Measurements from ENCODE around the gene PPP6R3.
"Not testable (repeated sequence)": the region's sequence is repeated elsewhere in the genome, so short reads cannot be mapped to it uniquely, and the experiment has no call there.

The PPP6R3 gene

DNA sequence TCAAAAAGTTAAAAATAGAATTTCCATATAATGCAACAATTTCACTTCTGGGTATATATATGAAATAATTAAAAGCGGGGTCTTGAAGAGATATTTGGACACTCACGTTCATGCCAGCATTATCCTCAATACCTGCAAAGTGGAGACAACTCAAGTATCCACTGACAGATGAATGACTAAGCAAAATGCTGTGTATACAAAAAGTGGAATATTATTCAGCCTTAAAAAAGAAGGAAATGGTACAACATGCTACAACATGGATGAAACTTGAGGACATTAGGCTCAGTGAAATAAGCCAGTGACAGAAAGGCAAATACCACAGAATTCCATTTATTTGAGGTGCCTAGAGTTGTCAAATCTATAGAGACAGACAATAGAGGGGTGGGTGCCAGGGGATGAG lies 161.3 kb downstream of the PPP6R3 start:
- no peak for DNase-seq

DNA sequence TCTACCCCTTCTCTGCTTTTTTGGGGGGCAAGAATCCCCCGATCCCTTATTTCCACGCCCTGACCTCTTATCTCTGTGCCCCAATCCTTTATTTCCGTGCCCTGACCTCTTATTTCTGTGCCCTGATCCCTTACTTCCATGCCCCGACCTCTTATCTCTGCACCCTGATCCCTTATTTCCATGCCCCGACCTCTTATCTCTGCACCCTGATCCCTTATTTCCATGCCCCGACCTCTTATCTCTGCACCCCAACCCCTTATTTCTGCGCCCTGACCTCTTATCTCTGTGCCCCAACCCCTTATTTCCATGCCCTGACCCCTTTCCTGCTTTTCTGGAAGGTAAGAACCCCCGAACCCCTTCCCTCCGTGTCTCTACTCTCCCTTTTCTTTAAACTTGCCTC lies 163.2 kb downstream of the PPP6R3 start:
- not testable (repeated sequence) for DNase-seq

DNA sequence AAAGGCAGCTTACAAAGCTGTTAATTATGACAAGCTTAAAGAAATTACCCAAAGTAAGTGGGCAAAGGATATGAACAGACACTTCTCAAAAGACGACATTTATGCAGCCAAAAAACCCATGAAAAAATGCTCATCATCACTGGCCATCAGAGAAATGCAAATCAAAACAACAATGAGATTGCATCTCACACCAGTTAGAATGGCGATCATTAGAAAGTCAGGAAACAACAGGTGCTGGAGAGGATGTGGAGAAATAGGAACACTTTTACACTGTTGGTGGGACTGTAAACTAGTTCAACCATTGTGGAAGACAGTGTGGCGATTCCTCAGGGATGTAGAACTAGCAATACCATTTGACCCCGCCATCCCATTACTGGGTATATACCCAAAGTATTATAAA lies 164.5 kb downstream of the PPP6R3 start:
- not testable (repeated sequence) for DNase-seq

GRCh38 chr11:68626236-68626635 lies 165.7 kb downstream of the PPP6R3 start:
- not testable (repeated sequence) for DNase-seq

GRCh38 chr11:68628837-68629236 lies 168.3 kb downstream of the PPP6R3 start:
- not testable (repeated sequence) for DNase-seq

GRCh38 chr11:68632375-68632774 lies 171.8 kb downstream of the PPP6R3 start:
- DNase-seq: not testable (repeated sequence)

- no peak for DNase-seq
These were observed 172.2 kb downstream of the PPP6R3 start for GRCh38 chr11:68632802-68633201.

- not testable (repeated sequence) for DNase-seq
These were observed 174.1 kb downstream of the PPP6R3 start for GRCh38 chr11:68634606-68635005.

DNA sequence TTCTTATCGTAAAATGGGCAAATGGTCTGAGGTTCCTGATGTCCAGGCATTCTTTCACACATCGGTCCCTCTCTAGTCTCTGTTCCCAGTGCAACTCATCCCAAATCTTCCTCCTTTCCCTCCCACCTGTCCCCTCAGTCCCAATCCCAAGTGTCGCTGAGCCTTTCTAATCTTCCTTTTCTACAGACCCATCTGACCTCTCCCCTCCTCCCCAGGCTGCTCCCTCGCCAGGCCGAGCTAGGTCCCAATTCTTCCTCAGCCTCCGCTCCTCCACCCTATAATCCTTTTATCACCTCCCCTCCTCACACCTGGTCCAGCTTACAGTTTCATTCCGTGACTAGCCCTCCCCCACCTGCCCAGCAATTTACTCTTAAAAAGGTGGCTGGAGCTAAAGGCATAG lies 174.6 kb downstream of the PPP6R3 start:
- DNase-seq: not testable (repeated sequence)

DNA sequence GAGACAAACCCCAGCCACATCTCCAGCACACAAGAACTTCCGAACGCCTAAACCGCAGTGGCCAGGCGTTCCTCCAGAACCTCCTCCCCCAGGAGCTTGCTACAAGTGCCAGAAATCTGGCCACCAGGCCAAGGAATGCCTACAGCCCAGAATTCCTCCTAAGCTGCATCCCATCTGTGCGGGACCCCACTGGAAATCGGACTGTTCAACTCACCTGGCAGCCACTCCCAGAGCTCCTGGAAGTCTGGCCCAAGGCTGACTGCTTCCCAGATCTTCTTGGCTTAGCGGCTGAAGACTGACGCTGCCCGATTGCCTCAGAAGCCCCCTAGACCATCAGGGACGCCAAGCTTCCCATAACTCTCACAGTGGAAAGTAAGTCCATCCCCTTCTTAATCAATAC lies 175.3 kb downstream of the PPP6R3 start:
- DNase-seq: not testable (repeated sequence)

- not testable (repeated sequence) for DNase-seq
These were observed 178.8 kb downstream of the PPP6R3 start for GRCh38 chr11:68639322-68639721.

DNA sequence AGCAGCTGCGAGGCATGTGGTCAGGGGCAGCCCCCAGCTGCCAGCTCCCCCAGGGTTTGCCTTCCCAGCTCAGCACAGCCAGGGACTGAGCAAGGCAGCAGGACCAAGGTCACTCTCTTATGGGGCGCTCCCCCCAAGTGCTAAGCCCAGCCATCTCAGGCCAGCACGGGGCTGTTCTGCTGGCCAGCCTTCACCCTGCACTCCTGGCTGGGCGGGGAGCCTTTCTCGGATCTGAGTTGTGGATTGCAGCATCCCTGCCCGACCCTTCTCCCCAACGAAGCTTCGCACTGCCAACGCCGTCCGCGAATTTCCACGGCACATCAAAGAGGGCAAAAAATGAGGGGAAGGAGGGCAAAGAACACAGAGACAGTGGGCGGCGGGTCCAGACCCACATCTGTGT lies 181.3 kb downstream of the PPP6R3 start:
- DNase-seq: no peak

GRCh38 chr11:68643585-68643984 lies 183.0 kb downstream of the PPP6R3 start:
- no peak for DNase-seq

GRCh38 chr11:68646832-68647231 lies 186.3 kb downstream of the PPP6R3 start:
- no peak for DNase-seq

- DNase-seq: no peak
These were observed 189.5 kb downstream of the PPP6R3 start for GRCh38 chr11:68649851-68650555.

DNA sequence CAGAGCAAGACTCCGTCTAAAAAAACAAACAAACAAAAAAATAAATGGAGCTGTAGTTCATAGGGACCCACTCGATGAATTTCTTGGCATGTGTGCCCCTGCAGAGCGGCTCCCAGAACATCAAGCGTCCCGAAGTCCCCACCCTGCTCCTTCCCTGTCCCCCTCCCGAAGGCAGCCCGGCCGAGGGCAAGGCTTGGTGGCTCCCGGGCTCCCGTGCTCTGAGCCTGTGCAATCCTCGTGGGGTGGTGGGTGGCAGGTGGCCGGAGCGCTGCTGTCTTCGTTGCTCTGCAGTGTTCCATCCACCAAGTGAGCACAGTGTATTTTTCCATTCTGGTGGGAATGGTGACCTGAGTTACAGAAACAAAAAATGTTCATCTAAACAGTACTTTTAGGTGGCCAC lies 190.2 kb downstream of the PPP6R3 start:
- no peak for DNase-seq

- DNase-seq: no peak
These were observed 190.8 kb downstream of the PPP6R3 start for GRCh38 chr11:68651208-68651984.

GRCh38 chr11:68651985-68652682 lies 191.6 kb downstream of the PPP6R3 start:
- no peak for DNase-seq

- no peak for DNase-seq
These were observed 192.2 kb downstream of the PPP6R3 start for GRCh38 chr11:68652683-68653156.

DNA sequence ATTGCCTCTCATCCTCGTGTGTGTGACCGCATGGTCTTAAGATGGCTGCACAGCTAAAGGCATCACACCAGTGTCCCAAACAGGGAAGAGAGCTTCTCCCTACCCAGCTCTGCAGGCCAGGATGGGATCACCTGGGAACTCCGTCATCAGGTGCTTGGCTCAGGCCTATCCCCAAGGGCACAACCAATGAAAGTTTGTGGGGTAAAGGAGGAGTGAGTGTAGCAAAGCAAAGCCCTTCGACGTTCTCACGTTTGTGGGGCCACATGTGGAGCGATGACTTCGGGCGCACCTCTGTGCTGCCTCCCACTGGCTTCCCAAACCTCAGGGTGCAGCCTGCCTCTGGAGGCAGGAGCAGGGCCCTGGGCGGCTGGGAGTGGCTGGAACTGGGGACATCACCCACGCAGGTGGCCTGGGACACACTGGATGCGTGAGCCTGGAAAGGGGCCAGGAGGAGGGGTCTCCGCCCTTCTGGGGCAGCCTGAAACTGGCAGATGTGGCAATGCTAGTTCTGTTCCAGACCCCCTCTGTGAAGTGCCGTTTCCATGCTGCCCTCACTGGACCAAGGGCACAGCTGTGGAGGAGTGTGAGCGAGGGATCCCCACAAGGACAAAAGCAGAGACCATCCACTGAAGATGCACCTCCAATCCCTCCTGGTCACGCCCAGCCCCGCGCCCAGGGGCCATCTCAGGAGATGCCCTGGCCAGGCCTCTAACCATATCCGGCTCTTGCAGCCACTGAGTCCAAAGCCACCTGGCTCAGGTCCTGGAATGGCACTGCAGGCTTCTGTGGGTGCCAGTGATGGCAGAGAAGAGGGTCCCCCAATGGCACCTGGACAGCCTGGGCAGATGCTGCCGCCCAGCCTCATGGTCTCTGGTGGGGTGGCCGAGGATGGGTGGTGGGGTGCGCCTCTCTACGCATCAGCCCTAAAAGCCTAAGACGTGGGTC lies 193.2 kb downstream of the PPP6R3 start:
- no peak for DNase-seq

DNA sequence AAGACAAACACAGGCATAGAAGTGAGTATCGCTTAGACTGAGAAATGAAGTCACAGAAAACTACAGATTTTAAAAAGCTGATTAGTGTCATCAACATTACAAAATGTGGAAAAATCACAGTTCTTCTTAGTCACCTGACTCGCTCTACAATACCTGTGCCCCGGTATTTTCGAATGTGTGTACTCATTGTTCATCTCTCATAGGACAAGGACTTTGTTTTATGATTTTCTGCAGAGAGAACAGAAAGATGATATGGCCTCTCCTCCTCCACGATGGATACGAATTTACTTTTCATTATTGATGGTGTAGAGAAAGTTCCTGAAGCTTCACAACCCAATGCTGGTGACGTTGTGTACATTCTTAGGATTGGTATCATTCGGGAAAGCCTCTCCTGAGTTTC lies 194.4 kb downstream of the PPP6R3 start:
- DNase-seq: no peak

GRCh38 chr11:68655406-68655805 lies 194.9 kb downstream of the PPP6R3 start:
- no peak for DNase-seq
